ENCODE measurements around the gene TAT.
"Not testable (repeated sequence)": the region's sequence is repeated elsewhere in the genome, so short reads cannot be mapped to it uniquely, and the experiment has no call there.

TAT gene

DNA sequence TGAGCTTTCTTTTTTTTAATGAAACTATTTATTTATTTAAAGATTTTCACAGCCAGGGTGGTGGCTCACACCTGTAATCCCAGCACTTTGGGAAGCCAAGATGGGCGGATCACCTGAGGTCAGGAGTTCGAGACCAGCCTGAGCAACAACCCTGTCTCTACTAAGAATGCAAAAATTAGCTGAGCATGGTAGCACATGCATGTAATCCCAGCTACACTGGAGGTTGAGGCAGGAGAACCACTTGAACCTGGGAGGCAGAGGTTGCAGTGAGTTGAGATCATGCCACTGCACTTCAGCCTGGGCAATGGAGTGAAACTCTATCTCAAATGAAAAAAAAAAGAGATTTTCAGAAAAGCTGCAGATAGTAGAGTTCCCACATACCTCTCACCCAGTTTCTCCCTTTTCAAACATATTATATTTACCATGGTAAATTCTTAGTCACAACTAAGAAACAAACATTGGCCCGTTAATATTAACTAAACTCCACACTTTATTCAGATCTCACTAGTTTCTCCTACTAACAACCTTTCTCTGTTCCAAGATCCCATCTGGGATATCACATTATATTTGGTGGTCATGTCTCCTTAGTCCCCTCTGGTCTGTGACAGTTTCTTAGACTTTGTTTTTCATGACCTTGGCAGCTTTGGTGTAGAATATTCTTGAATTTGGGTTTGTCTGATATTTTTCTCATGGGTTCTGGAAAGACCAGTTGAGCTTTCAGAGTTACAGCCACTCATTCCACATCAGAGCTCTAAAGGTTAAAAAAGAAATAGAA, 7.8 kb upstream of the TAT start:
- no peaks in the 10 kb centered on the region for H3K9me3 ChIP-seq (ENCODE audit: control insufficient read depth, low read length)
- no peak overlapping the region for H3K27ac ChIP-seq (ENCODE audit: low read depth, low read length, severe bottlenecking)
- H3K36me3 ChIP-seq (ENCODE audit: control insufficient read depth, insufficient read depth, low read length), result no peaks in the 10 kb centered on the region
- WGBS, 2 experiments (ENCODE audit: insufficient coverage in 2 of 2), result 50 to 82% methylated on average over 2 to 3 of the region's 3 CpGs
- H3K4me3 ChIP-seq (ENCODE audit: extremely low read depth, insufficient read depth, low read length, poor library complexity, severe bottlenecking), result no peak overlapping the region
- no peaks in the 10 kb centered on the region for H3K4me1 ChIP-seq (ENCODE audit: control insufficient read depth, insufficient read depth, low read length, poor library complexity, severe bottlenecking)

DNA sequence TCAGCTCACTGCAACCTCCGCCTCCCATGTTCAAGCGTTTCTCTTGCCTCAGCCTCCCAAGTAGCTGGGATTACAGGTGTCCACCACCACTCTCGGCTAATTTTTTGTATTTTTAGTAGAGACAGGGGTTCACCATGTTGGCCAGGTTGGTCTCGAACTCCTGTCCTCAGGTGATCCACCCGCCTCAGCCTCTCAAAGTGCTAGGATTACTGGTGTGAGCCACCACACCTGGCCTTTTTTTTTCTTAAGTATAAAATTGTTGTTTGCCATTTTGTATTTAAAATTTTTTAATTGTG, 5.6 kb upstream of the TAT start:
- H3K4me1 ChIP-seq (ENCODE audit: control insufficient read depth, insufficient read depth, low read length, poor library complexity, severe bottlenecking); H3K4me3 ChIP-seq (ENCODE audit: extremely low read depth, insufficient read depth, low read length, poor library complexity, severe bottlenecking); H3K27ac ChIP-seq (ENCODE audit: low read depth, low read length, severe bottlenecking); H3K9me3 ChIP-seq (ENCODE audit: control insufficient read depth, low read length); H3K36me3 ChIP-seq (ENCODE audit: control insufficient read depth, insufficient read depth, low read length): not testable (repeated sequence)
- WGBS, 2 experiments (ENCODE audit: insufficient coverage in 2 of 2), result 92 to 95% methylated on average over 2 to 5 of the region's 5 CpGs

DNA sequence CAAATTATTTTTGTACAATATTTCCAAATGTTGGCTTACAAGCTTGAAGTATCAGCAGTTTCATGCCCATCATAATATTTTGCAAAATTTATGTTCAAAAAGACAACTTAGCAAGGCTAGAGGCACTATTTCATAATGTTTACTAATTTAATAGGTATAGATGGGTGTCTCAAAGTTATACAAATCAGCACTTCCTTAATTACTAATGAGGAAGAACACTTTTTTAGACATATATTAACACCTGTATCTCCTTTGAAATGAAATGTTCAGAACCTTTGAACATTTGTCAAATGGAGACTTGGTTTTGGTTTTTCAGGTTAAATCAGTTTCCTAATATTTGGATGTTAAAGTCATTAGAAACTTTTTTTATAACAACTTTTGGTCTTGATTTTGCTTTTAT, 2.2 kb downstream of the TAT start:
- Histone ChIP-seq H3K36me3 (ENCODE audit: control insufficient read depth, insufficient read depth, low read length) (no peaks in the 10 kb centered on the region), H3K4me3 (ENCODE audit: extremely low read depth, insufficient read depth, low read length, poor library complexity, severe bottlenecking) (no peak overlapping the region), H3K9me3 (ENCODE audit: control insufficient read depth, low read length) (no peaks in the 10 kb centered on the region), H3K27ac (ENCODE audit: low read depth, low read length, severe bottlenecking) (no peak overlapping the region), H3K4me1 (ENCODE audit: control insufficient read depth, insufficient read depth, low read length, poor library complexity, severe bottlenecking) (no peaks in the 10 kb centered on the region)

GRCh38 chr16:71573387-71574094, 3.4 kb downstream of the TAT start:
- WGBS, 2 experiments (ENCODE audit: insufficient coverage in 2 of 2), result 83 to 91% methylated on average over 2 to 3 of the region's 5 CpGs
- Histone ChIP-seq H3K36me3 (ENCODE audit: control insufficient read depth, insufficient read depth, low read length) (no peaks in the 10 kb centered on the region), H3K9me3 (ENCODE audit: control insufficient read depth, low read length) (no peaks in the 10 kb centered on the region), H3K4me3 (ENCODE audit: extremely low read depth, insufficient read depth, low read length, poor library complexity, severe bottlenecking) (no peak overlapping the region), H3K4me1 (ENCODE audit: control insufficient read depth, insufficient read depth, low read length, poor library complexity, severe bottlenecking) (no peaks in the 10 kb centered on the region), H3K27ac (ENCODE audit: low read depth, low read length, severe bottlenecking) (no peak overlapping the region)

DNA sequence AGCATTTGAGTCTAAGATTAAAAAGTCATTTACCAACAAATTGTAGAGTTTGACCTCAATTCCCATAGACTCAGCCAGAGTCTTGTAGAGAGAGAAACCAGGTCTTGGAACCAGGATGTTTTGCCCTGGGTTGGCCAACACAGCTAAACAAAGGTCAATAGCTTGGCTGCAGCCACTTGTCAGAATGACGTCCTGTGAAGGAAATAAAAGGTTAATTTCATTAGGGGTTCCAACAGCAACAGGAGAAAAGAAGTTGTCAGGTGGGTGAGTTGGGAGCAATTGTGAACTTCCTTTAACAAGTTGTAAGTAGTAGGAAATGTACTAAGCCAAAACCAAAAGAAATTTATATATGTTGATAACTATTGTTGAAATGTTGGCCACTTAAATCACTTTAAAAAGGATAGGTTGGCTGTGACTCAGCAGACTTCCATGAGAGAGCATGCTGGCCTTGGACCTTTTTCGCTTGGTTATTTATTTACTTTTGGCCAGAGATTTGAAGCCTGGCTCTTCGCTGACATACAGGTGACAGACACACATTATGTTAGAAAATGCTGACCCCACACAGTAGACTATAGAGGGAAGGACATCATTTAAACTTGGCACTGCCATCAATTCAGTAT, 4.3 kb downstream of the TAT start:
- H3K9me3 ChIP-seq (ENCODE audit: control insufficient read depth, low read length), result no peaks in the 10 kb centered on the region
- no peak overlapping the region for H3K4me3 ChIP-seq (ENCODE audit: extremely low read depth, insufficient read depth, low read length, poor library complexity, severe bottlenecking)
- no peak overlapping the region for H3K27ac ChIP-seq (ENCODE audit: low read depth, low read length, severe bottlenecking)
- H3K4me1 ChIP-seq (ENCODE audit: control insufficient read depth, insufficient read depth, low read length, poor library complexity, severe bottlenecking), result no peaks in the 10 kb centered on the region
- no peaks in the 10 kb centered on the region for H3K36me3 ChIP-seq (ENCODE audit: control insufficient read depth, insufficient read depth, low read length)
- 86 to 95% methylated on average over 2 of the region's 3 CpGs for WGBS, 2 experiments (ENCODE audit: insufficient coverage in 2 of 2)

- no peaks in the 10 kb centered on the region for H3K4me1 ChIP-seq (ENCODE audit: control insufficient read depth, insufficient read depth, low read length, poor library complexity, severe bottlenecking)
- 89 to 95% methylated on average over 5 to 8 of the region's 8 CpGs for WGBS, 2 experiments (ENCODE audit: insufficient coverage in 2 of 2)
- no peak overlapping the region for H3K4me3 ChIP-seq (ENCODE audit: extremely low read depth, insufficient read depth, low read length, poor library complexity, severe bottlenecking)
- H3K36me3 ChIP-seq (ENCODE audit: control insufficient read depth, insufficient read depth, low read length), result no peaks in the 10 kb centered on the region
- H3K9me3 ChIP-seq (ENCODE audit: control insufficient read depth, low read length), result no peaks in the 10 kb centered on the region
- no peak overlapping the region for H3K27ac ChIP-seq (ENCODE audit: low read depth, low read length, severe bottlenecking)
These were observed 6.7 kb downstream of the TAT start for GRCh38 chr16:71570144-71570543.

DNA sequence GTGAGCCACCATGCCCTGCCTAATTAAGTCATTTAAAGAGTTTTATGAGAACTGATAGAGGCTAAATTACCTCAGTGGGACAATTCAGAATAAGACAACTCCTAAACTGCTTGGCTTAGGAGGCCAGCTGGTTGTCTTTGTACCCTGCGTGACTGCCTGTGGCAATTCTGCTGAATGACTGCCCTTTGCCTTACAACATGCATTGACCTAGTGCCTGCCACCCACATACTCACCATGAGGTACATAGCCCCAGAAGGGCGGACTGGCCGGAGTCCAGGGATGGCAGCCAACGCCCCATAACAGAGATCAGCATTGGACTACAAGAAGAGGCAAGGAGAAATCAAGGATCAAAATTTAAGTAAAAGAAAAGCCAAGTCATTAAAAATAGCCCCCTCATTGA, 7.3 kb downstream of the TAT start:
- Histone ChIP-seq H3K36me3 (ENCODE audit: control insufficient read depth, insufficient read depth, low read length) (no peaks in the 10 kb centered on the region), H3K9me3 (ENCODE audit: control insufficient read depth, low read length) (no peaks in the 10 kb centered on the region), H3K4me3 (ENCODE audit: extremely low read depth, insufficient read depth, low read length, poor library complexity, severe bottlenecking) (no peak overlapping the region), H3K27ac (ENCODE audit: low read depth, low read length, severe bottlenecking) (no peak overlapping the region), H3K4me1 (ENCODE audit: control insufficient read depth, insufficient read depth, low read length, poor library complexity, severe bottlenecking) (no peaks in the 10 kb centered on the region)
- WGBS, 2 experiments (ENCODE audit: insufficient coverage in 2 of 2), result 94 to 100% methylated on average over 1 to 3 of the region's 4 CpGs

GRCh38 chr16:71568551-71568950, 8.3 kb downstream of the TAT start:
- no CpG with 5 or more reads among the region's 4 CpGs for WGBS, 2 experiments (ENCODE audit: insufficient coverage in 2 of 2)
- H3K36me3 ChIP-seq (ENCODE audit: control insufficient read depth, insufficient read depth, low read length), result no peaks in the 10 kb centered on the region

GRCh38 chr16:71567931-71568330, 9.0 kb downstream of the TAT start:
- 85 to 95% methylated on average over 7 to 8 of the region's 8 CpGs for WGBS, 2 experiments (ENCODE audit: insufficient coverage in 2 of 2)
- Histone ChIP-seq H3K36me3 (ENCODE audit: control insufficient read depth, insufficient read depth, low read length) (no peaks in the 10 kb centered on the region), H3K9me3 (ENCODE audit: control insufficient read depth, low read length) (no peaks in the 10 kb centered on the region), H3K27ac (ENCODE audit: low read depth, low read length, severe bottlenecking) (no peak overlapping the region), H3K4me1 (ENCODE audit: control insufficient read depth, insufficient read depth, low read length, poor library complexity, severe bottlenecking) (no peaks in the 10 kb centered on the region), H3K4me3 (ENCODE audit: extremely low read depth, insufficient read depth, low read length, poor library complexity, severe bottlenecking) (no peak overlapping the region)

More at GRCh38 chr16:71568551-71568950, 8.3 kb downstream of the TAT start:
- no peak overlapping the region for H3K27ac ChIP-seq (ENCODE audit: low read depth, low read length, severe bottlenecking)
- no peaks in the 10 kb centered on the region for H3K9me3 ChIP-seq (ENCODE audit: control insufficient read depth, low read length)
- H3K4me3 ChIP-seq (ENCODE audit: extremely low read depth, insufficient read depth, low read length, poor library complexity, severe bottlenecking), result no peak overlapping the region
- H3K4me1 ChIP-seq (ENCODE audit: control insufficient read depth, insufficient read depth, low read length, poor library complexity, severe bottlenecking), result no peaks in the 10 kb centered on the region

DNA sequence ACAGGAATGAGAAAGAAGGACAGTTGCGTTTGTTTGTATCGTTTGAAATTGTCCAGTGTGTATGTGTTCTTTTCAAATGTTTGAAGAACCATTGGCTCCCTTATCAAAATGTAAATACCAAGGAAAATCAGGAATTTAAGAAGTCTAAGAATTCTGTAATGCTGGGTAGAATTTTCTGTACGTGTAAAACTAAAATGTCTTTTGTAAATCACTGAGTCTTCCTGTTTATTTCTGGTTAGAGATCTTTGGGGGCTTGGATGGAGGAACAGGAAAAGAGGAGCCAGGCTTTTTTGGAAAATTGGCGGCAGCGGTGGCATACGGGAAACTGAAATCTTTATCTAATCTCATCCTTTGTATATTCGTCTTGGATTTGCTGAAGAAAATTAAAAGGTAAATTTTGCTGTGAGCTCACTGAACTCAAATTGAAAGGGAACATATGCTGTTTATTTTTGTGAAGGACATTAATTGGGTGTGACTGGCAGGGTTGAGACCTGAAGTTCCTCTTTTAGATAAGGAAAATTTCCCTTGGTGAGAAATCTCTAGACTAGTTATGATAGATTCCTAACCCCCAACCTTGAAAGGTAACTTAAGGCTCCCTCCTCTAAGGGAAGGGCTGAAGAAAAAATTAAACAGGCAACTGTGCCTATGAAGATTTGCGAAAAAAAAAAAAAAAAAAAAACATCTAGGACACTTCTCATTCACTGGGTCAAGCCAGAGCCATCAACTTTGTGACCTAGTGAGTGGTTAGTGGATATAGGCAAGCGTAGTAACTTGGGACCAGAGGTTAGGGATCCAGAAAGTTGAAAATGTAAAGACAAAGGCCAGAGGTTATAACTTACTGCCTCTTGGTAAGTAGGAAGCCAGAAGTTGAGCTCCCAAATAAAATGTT, 10.8 kb downstream of the TAT start:
- no peak overlapping the region for H3K4me3 ChIP-seq (ENCODE audit: extremely low read depth, insufficient read depth, low read length, poor library complexity, severe bottlenecking)

More for the DNA sequence above, 10.8 kb downstream of the TAT start:
- Histone ChIP-seq H3K36me3 (ENCODE audit: control insufficient read depth, insufficient read depth, low read length) (no peaks in the 10 kb centered on the region), H3K9me3 (ENCODE audit: control insufficient read depth, low read length) (peaks cover 12% of the 10 kb centered on the region), H3K27ac (ENCODE audit: low read depth, low read length, severe bottlenecking) (no peak overlapping the region), H3K4me1 (ENCODE audit: control insufficient read depth, insufficient read depth, low read length, poor library complexity, severe bottlenecking) (no peaks in the 10 kb centered on the region)
- WGBS, 2 experiments (ENCODE audit: insufficient coverage in 2 of 2), result 82 to 83% methylated on average over 1 to 3 of the region's 9 CpGs

Measured in mesodermal cell (in vitro differentiated cells).